ENCODE measurements around the gene NFKBIZ.
"Not testable (repeated sequence)": the region's sequence is repeated elsewhere in the genome, so short reads cannot be mapped to it uniquely, and the experiment has no call there.

Gene NFKBIZ

DNA sequence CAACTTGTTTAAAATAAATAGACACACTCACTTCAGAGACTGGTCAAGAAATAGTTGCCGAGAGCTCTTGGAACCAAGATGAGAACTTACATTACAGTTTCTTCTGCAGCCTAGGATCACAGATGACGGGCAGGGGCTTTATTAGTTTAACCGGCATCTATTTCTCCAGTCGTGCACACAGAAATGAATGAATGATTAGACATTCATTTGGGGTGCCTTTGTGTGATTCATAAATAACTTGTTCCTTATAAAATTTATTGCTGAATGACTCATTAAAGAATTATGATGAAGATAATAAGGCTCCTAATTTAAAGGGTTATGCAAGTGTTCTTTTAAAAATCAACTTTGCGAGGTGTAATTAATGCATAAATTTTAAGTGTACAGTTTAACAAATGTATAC lies 20.8 kb downstream of the NFKBIZ start:
- Histone ChIP-seq H3K36me3 (ENCODE audit: control insufficient read depth in 1 of 2, insufficient read depth in 2 of 2, low read length in 2 of 2) (no peaks in the 10 kb centered on the region), H3K9ac (ENCODE audit: low read depth in 1 of 2, low read length in 2 of 2) (no peak overlapping the region), H3K4me1 (ENCODE audit: control insufficient read depth in 1 of 2, insufficient read depth in 2 of 2, low read length in 2 of 2) (peaks cover 11 to 16% of the 10 kb centered on the region in 2 donors), H3K4me3 (ENCODE audit: low read depth in 1 of 2, low read length in 2 of 2) (no peak overlapping the region), H3K27ac (ENCODE audit: low read depth, low read length) (no peak overlapping the region), H3K27me3 (ENCODE audit: control insufficient read depth in 1 of 2, insufficient read depth in 2 of 2, low read length in 2 of 2) (no peaks in the 10 kb centered on the region), H3K9me3 (ENCODE audit: control insufficient read depth in 1 of 2, low read length in 2 of 2) (no peaks in the 10 kb centered on the region)

DNA sequence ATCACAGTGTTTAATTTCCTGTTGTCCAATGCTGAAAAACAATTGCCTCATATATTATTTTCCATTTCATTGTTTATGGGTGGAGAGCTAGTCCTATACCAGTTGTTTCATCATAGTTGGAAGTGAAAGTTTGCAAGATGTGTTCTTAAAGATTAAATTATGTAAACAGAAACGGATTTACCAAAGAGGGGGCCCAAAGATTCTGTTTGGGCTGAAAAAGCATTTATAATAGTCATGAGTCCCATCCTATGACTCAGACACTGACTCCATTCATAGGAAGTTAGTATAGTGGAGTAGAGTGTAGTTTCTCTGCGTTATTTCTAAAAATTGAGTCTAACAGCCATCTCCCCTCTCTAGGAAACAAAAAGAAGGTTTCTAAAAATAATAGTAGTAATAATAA lies 24.3 kb downstream of the NFKBIZ start:
- Histone ChIP-seq H3K9me3 (ENCODE audit: control insufficient read depth in 1 of 2, low read length in 2 of 2) (no peaks in the 10 kb centered on the region), H3K9ac (ENCODE audit: low read depth in 1 of 2, low read length in 2 of 2) (no peak overlapping the region), H3K4me3 (ENCODE audit: low read depth in 1 of 2, low read length in 2 of 2) (no peak overlapping the region), H3K27me3 (ENCODE audit: control insufficient read depth in 1 of 2, insufficient read depth in 2 of 2, low read length in 2 of 2) (no peaks in the 10 kb centered on the region), H3K36me3 (ENCODE audit: control insufficient read depth in 1 of 2, insufficient read depth in 2 of 2, low read length in 2 of 2) (no peaks in the 10 kb centered on the region), H3K27ac (ENCODE audit: low read depth, low read length) (no peak overlapping the region), H3K4me1 (ENCODE audit: control insufficient read depth in 1 of 2, insufficient read depth in 2 of 2, low read length in 2 of 2) (peaks cover 3 to 10% of the 10 kb centered on the region in 2 donors)

DNA sequence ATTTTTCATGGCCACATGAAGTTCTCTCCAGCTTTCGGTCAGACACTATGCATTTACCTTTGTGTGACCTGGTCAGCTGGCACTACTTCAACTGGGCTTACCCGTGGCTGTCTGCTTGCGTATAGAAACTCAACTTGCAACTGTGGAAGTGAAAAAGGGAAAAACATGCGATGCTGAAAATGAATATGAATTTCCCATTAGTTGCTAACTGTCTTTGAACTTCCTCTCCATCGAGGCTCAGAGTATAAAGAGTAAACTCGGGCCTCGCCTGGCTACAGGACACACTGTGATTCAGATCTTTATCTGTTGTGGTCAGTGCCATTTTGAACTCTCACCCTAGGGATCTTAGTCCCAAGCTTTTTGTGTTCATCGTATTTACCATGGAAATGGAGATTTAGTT lies 26.8 kb downstream of the NFKBIZ start:
- Histone ChIP-seq H3K36me3 (ENCODE audit: control insufficient read depth in 1 of 2, insufficient read depth in 2 of 2, low read length in 2 of 2) (no peaks in the 10 kb centered on the region), H3K4me3 (ENCODE audit: low read depth in 1 of 2, low read length in 2 of 2) (no peak overlapping the region), H3K9me3 (ENCODE audit: control insufficient read depth in 1 of 2, low read length in 2 of 2) (no peaks in the 10 kb centered on the region), H3K27me3 (ENCODE audit: control insufficient read depth in 1 of 2, insufficient read depth in 2 of 2, low read length in 2 of 2) (no peaks in the 10 kb centered on the region), H3K9ac (ENCODE audit: low read depth in 1 of 2, low read length in 2 of 2) (no peak overlapping the region), H3K27ac (ENCODE audit: low read depth, low read length) (no peak overlapping the region), H3K4me1 (ENCODE audit: control insufficient read depth in 1 of 2, insufficient read depth in 2 of 2, low read length in 2 of 2) (peaks cover 0 to 4% of the 10 kb centered on the region in 2 donors)

GRCh38 chr3:101878589-101878988 lies 29.3 kb downstream of the NFKBIZ start:
- Histone ChIP-seq H3K4me1 (ENCODE audit: control insufficient read depth in 1 of 2, insufficient read depth in 2 of 2, low read length in 2 of 2) (peaks cover 0 to 4% of the 10 kb centered on the region in 2 donors), H3K27ac (ENCODE audit: low read depth, low read length) (no peak overlapping the region), H3K9me3 (ENCODE audit: control insufficient read depth in 1 of 2, low read length in 2 of 2) (no peaks in the 10 kb centered on the region), H3K9ac (ENCODE audit: low read depth in 1 of 2, low read length in 2 of 2) (no peak overlapping the region), H3K4me3 (ENCODE audit: low read depth in 1 of 2, low read length in 2 of 2) (no peak overlapping the region), H3K36me3 (ENCODE audit: control insufficient read depth in 1 of 2, insufficient read depth in 2 of 2, low read length in 2 of 2) (no peaks in the 10 kb centered on the region), H3K27me3 (ENCODE audit: control insufficient read depth in 1 of 2, insufficient read depth in 2 of 2, low read length in 2 of 2) (no peaks in the 10 kb centered on the region)

- Histone ChIP-seq H3K27ac (ENCODE audit: low read depth, low read length) (no peak overlapping the region), H3K36me3 (ENCODE audit: control insufficient read depth in 1 of 2, insufficient read depth in 2 of 2, low read length in 2 of 2) (no peaks in the 10 kb centered on the region), H3K9me3 (ENCODE audit: control insufficient read depth in 1 of 2, low read length in 2 of 2) (no peaks in the 10 kb centered on the region), H3K27me3 (ENCODE audit: control insufficient read depth in 1 of 2, insufficient read depth in 2 of 2, low read length in 2 of 2) (no peaks in the 10 kb centered on the region), H3K9ac (ENCODE audit: low read depth in 1 of 2, low read length in 2 of 2) (no peak overlapping the region), H3K4me1 (ENCODE audit: control insufficient read depth in 1 of 2, insufficient read depth in 2 of 2, low read length in 2 of 2) (peaks cover 0 to 4% of the 10 kb centered on the region in 2 donors), H3K4me3 (ENCODE audit: low read depth in 1 of 2, low read length in 2 of 2) (no peak overlapping the region)
These were observed 29.8 kb downstream of the NFKBIZ start for GRCh38 chr3:101879102-101879501.

- H3K9me3 ChIP-seq (ENCODE audit: control insufficient read depth in 1 of 2, low read length in 2 of 2): no peaks in the 10 kb centered on the region
- no peak overlapping the region for H3K4me3 ChIP-seq (ENCODE audit: low read depth in 1 of 2, low read length in 2 of 2)
- no peaks in the 10 kb centered on the region for H3K36me3 ChIP-seq (ENCODE audit: control insufficient read depth in 1 of 2, insufficient read depth in 2 of 2, low read length in 2 of 2)
- no peak overlapping the region for H3K9ac ChIP-seq (ENCODE audit: low read depth in 1 of 2, low read length in 2 of 2)
- peaks cover 0 to 4% of the 10 kb centered on the region in 2 donors for H3K4me1 ChIP-seq (ENCODE audit: control insufficient read depth in 1 of 2, insufficient read depth in 2 of 2, low read length in 2 of 2)
- no peaks in the 10 kb centered on the region for H3K27me3 ChIP-seq (ENCODE audit: control insufficient read depth in 1 of 2, insufficient read depth in 2 of 2, low read length in 2 of 2)
- no peak overlapping the region for H3K27ac ChIP-seq (ENCODE audit: low read depth, low read length)
These were observed 30.4 kb downstream of the NFKBIZ start for GRCh38 chr3:101879623-101880284.

- no peak overlapping the region for H3K9ac ChIP-seq (ENCODE audit: low read depth in 1 of 2, low read length in 2 of 2)
- no peaks in the 10 kb centered on the region for H3K9me3 ChIP-seq (ENCODE audit: control insufficient read depth in 1 of 2, low read length in 2 of 2)
- H3K27ac ChIP-seq (ENCODE audit: low read depth, low read length): no peak overlapping the region
These were observed 35.5 kb downstream of the NFKBIZ start for GRCh38 chr3:101884776-101885175.

GRCh38 chr3:101885584-101885983 lies 36.3 kb downstream of the NFKBIZ start:
- not testable (repeated sequence) for H3K27ac ChIP-seq (ENCODE audit: low read depth, low read length); H3K9me3 ChIP-seq (ENCODE audit: control insufficient read depth in 1 of 2, low read length in 2 of 2); H3K4me3 ChIP-seq (ENCODE audit: low read depth in 1 of 2, low read length in 2 of 2); H3K9ac ChIP-seq (ENCODE audit: low read depth in 1 of 2, low read length in 2 of 2); H3K4me1 ChIP-seq (ENCODE audit: control insufficient read depth in 1 of 2, insufficient read depth in 2 of 2, low read length in 2 of 2); H3K27me3 ChIP-seq (ENCODE audit: control insufficient read depth in 1 of 2, insufficient read depth in 2 of 2, low read length in 2 of 2); H3K36me3 ChIP-seq (ENCODE audit: control insufficient read depth in 1 of 2, insufficient read depth in 2 of 2, low read length in 2 of 2)

More at GRCh38 chr3:101884776-101885175, 35.5 kb downstream of the NFKBIZ start:
- Histone ChIP-seq H3K4me3 (ENCODE audit: low read depth in 1 of 2, low read length in 2 of 2) (no peak overlapping the region), H3K27me3 (ENCODE audit: control insufficient read depth in 1 of 2, insufficient read depth in 2 of 2, low read length in 2 of 2) (no peaks in the 10 kb centered on the region), H3K4me1 (ENCODE audit: control insufficient read depth in 1 of 2, insufficient read depth in 2 of 2, low read length in 2 of 2) (no peaks in the 10 kb centered on the region), H3K36me3 (ENCODE audit: control insufficient read depth in 1 of 2, insufficient read depth in 2 of 2, low read length in 2 of 2) (no peaks in the 10 kb centered on the region)

- H3K4me1 ChIP-seq (ENCODE audit: control insufficient read depth in 1 of 2, insufficient read depth in 2 of 2, low read length in 2 of 2): no peaks in the 10 kb centered on the region
- H3K36me3 ChIP-seq (ENCODE audit: control insufficient read depth in 1 of 2, insufficient read depth in 2 of 2, low read length in 2 of 2): no peaks in the 10 kb centered on the region
- H3K4me3 ChIP-seq (ENCODE audit: low read depth in 1 of 2, low read length in 2 of 2): no peak overlapping the region
- no peak overlapping the region for H3K9ac ChIP-seq (ENCODE audit: low read depth in 1 of 2, low read length in 2 of 2)
- no peak overlapping the region for H3K27ac ChIP-seq (ENCODE audit: low read depth, low read length)
- H3K9me3 ChIP-seq (ENCODE audit: control insufficient read depth in 1 of 2, low read length in 2 of 2): no peaks in the 10 kb centered on the region
- no peaks in the 10 kb centered on the region for H3K27me3 ChIP-seq (ENCODE audit: control insufficient read depth in 1 of 2, insufficient read depth in 2 of 2, low read length in 2 of 2)
These were observed 37.3 kb downstream of the NFKBIZ start for GRCh38 chr3:101886626-101887025.

- no peaks in the 10 kb centered on the region for H3K27me3 ChIP-seq (ENCODE audit: control insufficient read depth in 1 of 2, insufficient read depth in 2 of 2, low read length in 2 of 2)
- H3K27ac ChIP-seq (ENCODE audit: low read depth, low read length): no peak overlapping the region
- H3K9me3 ChIP-seq (ENCODE audit: control insufficient read depth in 1 of 2, low read length in 2 of 2): no peaks in the 10 kb centered on the region
- no peaks in the 10 kb centered on the region for H3K36me3 ChIP-seq (ENCODE audit: control insufficient read depth in 1 of 2, insufficient read depth in 2 of 2, low read length in 2 of 2)
- H3K4me3 ChIP-seq (ENCODE audit: low read depth in 1 of 2, low read length in 2 of 2): no peak overlapping the region
- H3K9ac ChIP-seq (ENCODE audit: low read depth in 1 of 2, low read length in 2 of 2): no peak overlapping the region
- H3K4me1 ChIP-seq (ENCODE audit: control insufficient read depth in 1 of 2, insufficient read depth in 2 of 2, low read length in 2 of 2): no peaks in the 10 kb centered on the region
These were observed 39.3 kb downstream of the NFKBIZ start for GRCh38 chr3:101888653-101889052.

DNA sequence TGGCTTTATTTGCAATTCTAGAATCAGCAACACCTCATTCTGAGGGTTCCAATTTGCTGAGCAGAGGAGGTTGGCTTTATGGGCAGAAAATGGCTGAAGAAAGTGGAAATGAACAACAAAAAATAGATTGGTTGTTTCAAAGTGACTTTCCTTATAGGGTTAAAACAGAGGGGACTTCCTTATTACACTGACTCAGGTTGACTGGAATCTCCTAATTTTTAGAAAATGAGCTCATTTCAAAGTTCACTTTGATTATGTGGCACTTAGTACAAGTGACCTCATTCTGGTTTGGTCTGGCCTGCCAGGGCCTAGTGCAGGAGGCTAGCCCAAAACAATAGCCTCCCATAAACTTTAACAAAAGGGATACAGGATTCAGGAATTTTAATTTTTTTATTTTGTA lies 41.4 kb downstream of the NFKBIZ start:
- no peaks in the 10 kb centered on the region for H3K36me3 ChIP-seq (ENCODE audit: control insufficient read depth in 1 of 2, insufficient read depth in 2 of 2, low read length in 2 of 2)
- H3K9ac ChIP-seq (ENCODE audit: low read depth in 1 of 2, low read length in 2 of 2): no peak overlapping the region
- no peaks in the 10 kb centered on the region for H3K4me1 ChIP-seq (ENCODE audit: control insufficient read depth in 1 of 2, insufficient read depth in 2 of 2, low read length in 2 of 2)
- no peak overlapping the region for H3K4me3 ChIP-seq (ENCODE audit: low read depth in 1 of 2, low read length in 2 of 2)
- no peaks in the 10 kb centered on the region for H3K9me3 ChIP-seq (ENCODE audit: control insufficient read depth in 1 of 2, low read length in 2 of 2)
- H3K27me3 ChIP-seq (ENCODE audit: control insufficient read depth in 1 of 2, insufficient read depth in 2 of 2, low read length in 2 of 2): no peaks in the 10 kb centered on the region
- H3K27ac ChIP-seq (ENCODE audit: low read depth, low read length): no peak overlapping the region

Data from duodenal mucosa (tissue), 2 donors.